Lung (tissue), 12 donors: Measurements from ENCODE around the gene POLD4. TPM values are rescaled to one million over a fixed set of nuclear protein-coding genes. Genes with fewer than 3 reads are reported as not detected.

Experiments used
- ATAC-seq: fragments of 200-7000 bp; cut with Tn5 transposase; one replicate; pipeline ENCODE4 v1.9.1; 2020; ENCODE audit warnings: moderate number of reproducible peaks; ENCODE audit not compliant: insufficient read depth, low FRiP score
- DNase-seq, 3 donors: peaks; one replicate each; pipeline ENCODE4 v3.0.0-alpha.2; 2013 to 2017
- H3K27ac ChIP-seq, 2 donors: one replicate each; pipeline ENCODE4 v1.5.1; 2013; ENCODE audit warnings: mild to moderate bottlenecking in 2 of 2, moderate library complexity in 2 of 2, control low read depth in 1 of 2, inconsistent platforms in 1 of 2, low read depth in 1 of 2, low read length in 1 of 2
- H3K27me3 ChIP-seq, 3 donors: one replicate each; pipeline ENCODE4 v1.5.1; 2013; ENCODE audit warnings: low read length in 2 of 3; ENCODE audit not compliant: control insufficient read depth in 3 of 3, insufficient read depth in 3 of 3
- H3K36me3 ChIP-seq, 4 donors: one replicate each; pipeline ENCODE4 v1.5.1; 2013; ENCODE audit warnings: low read length in 4 of 4, mild to moderate bottlenecking in 1 of 4, moderate library complexity in 1 of 4; ENCODE audit not compliant: control insufficient read depth in 4 of 4, insufficient read depth in 4 of 4
- H3K4me1 ChIP-seq, 5 donors: one replicate each; pipeline ENCODE4 v1.5.1; 2013; ENCODE audit warnings: low read length in 5 of 5, mild to moderate bottlenecking in 2 of 5, moderate library complexity in 1 of 5; ENCODE audit not compliant: control insufficient read depth in 5 of 5, insufficient read depth in 5 of 5
- H3K4me3 ChIP-seq: one replicate; pipeline ENCODE4 v1.5.1; 2013; ENCODE audit warnings: mild to moderate bottlenecking, control low read depth, moderate library complexity
- H3K9ac ChIP-seq, 2 donors: one replicate each; pipeline ENCODE4 v1.5.1; 2013; ENCODE audit warnings: low read length in 2 of 2, control low read depth in 1 of 2; ENCODE audit not compliant: insufficient read depth in 1 of 2
- H3K9me3 ChIP-seq, 4 donors: one replicate each; pipeline ENCODE4 v1.5.1; 2013; ENCODE audit warnings: low read length in 3 of 4, mild to moderate bottlenecking in 1 of 4, moderate library complexity in 1 of 4; ENCODE audit not compliant: control insufficient read depth in 4 of 4, insufficient read depth in 3 of 4
- CTCF ChIP-seq: IDR thresholded peaks from 2 replicates; pipeline ENCODE4 v1.5.1; 2012; ENCODE audit warnings: mild to moderate bottlenecking; ENCODE audit errors: control extremely low read depth, extremely low read depth
- WGBS, 2 donors: extraction: QIAGEN DNeasy Blood & Tissue Kit; methylation state at CpG; one replicate each; pipeline ENCODE4 v1.1.7; 2013; 5-methylcytosine and 5-hydroxymethylcytosine counted together
- polyA plus RNA-seq, 2 donors: library from polyadenylated mRNA; stranded (reverse); fragments of 200-250 nt; gene quantifications; one replicate each; pipeline ENCODE4 v1.2.1, GENCODE V29; 2013
- total RNA-seq, 2 donors: library from RNA; depleted of rRNA in 1 of 2; stranded (reverse); fragments of >200 nt in 1 of 2; gene quantifications; one replicate each; pipeline ENCODE4 v1.2.1, GENCODE V29; 2014 to 2021
- donor health status: control.
- donor health status: control.
- donor health status: Bipolar disorder and iron deficiency.
- donor health status: healthy.
- donor health status: DM: yes; HTN: yes; CAD: no.

POLD4 gene
- total and polyA plus RNA-seq, 4 donors, result 27.4 to 183 (median 101) TPM

GRCh38 chr11:67393990-67394389, 40.6 kb upstream of the POLD4 start:
- ATAC-seq (no peak), DNase-seq (no peak)
- Histone ChIP-seq H3K9ac (no peak overlapping the region), H3K36me3 (peaks cover 2 to 34% (median 17%) of the 10 kb centered on the region in 4 donors), H3K4me3 (no peak overlapping the region), H3K27ac (no peak overlapping the region), H3K9me3 (no peaks in the 10 kb centered on the region), H3K27me3 (no peaks in the 10 kb centered on the region), H3K4me1 (peaks cover 0 to 20% (median 7%) of the 10 kb centered on the region in 5 donors)
- TF ChIP-seq CTCF, result no peak
- 83 to 89% methylated on average over 5 of the region's 5 CpGs for whole genome bisulfite sequencing, 2 donors

- ATAC-seq (no peak), DNase-seq (no peak)
- Histone ChIP-seq H3K4me1 (peaks cover 0 to 20% (median 7%) of the 10 kb centered on the region in 5 donors), H3K36me3 (peaks cover 0 to 29% (median 11%) of the 10 kb centered on the region in 4 donors), H3K27ac (no peak overlapping the region), H3K4me3 (no peak overlapping the region), H3K9ac (no peak overlapping the region), H3K9me3 (no peaks in the 10 kb centered on the region), H3K27me3 (no peaks in the 10 kb centered on the region)
- WGBS, 2 donors, result 93 to 94% methylated on average over 18 of the region's 18 CpGs
- no peak for TF ChIP-seq CTCF
Measured at GRCh38 chr11:67393437-67393836, 40.1 kb upstream of the POLD4 start.

GRCh38 chr11:67392183-67392715, 38.9 kb upstream of the POLD4 start:
- Histone ChIP-seq H3K36me3 (peaks cover 0 to 18% (median 3%) of the 10 kb centered on the region in 4 donors), H3K9me3 (no peaks in the 10 kb centered on the region), H3K27me3 (peaks cover 0 to under 1% (median 0%) of the 10 kb centered on the region in 3 donors), H3K4me3 (peak overlapping the region; percentile 84), H3K4me1 (peaks cover 0 to 14% (median 7%) of the 10 kb centered on the region in 5 donors), H3K27ac (peak overlapping the region; percentile 47 to 78), H3K9ac (no peak overlapping the region)
- ATAC-seq (no peak), DNase-seq (no peak)
- 8 to 10% methylated on average over 28 to 31 of the region's 31 CpGs for WGBS, 2 donors
- TF ChIP-seq CTCF, result no peak
